Tibial nerve (tissue), 4 donors: ENCODE results near the gene LYZ. TPM values are rescaled to one million over a fixed set of nuclear protein-coding genes. Genes with fewer than 3 reads are reported as not detected.

Source experiments
- DNase-seq, 2 donors: peaks; one replicate each; pipeline ENCODE4 v3.0.0-alpha.2; 2019; ENCODE audit warnings: low spot score in 2 of 2
- H3K27ac ChIP-seq, 4 donors: fragments of 200-600 bp; sonication (generic) in 3 of 4; one replicate each; pipeline ENCODE4 v1.5.1; 2017 to 2019; ENCODE audit warnings: mild to moderate bottlenecking in 1 of 4
- H3K27me3 ChIP-seq, 2 donors: fragments of 200-600 bp; sonication (generic) in 1 of 2; one replicate each; pipeline versions ENCODE4 v1.5.1 to v1.6.0; 2017 to 2019
- H3K36me3 ChIP-seq, 3 donors: fragments of 200-600 bp; sonication (generic); one replicate each; pipeline ENCODE4 v1.5.1; 2018 to 2019
- H3K4me1 ChIP-seq, 4 donors: fragments of 200-600 bp; sonication (generic) in 3 of 4; one replicate each; pipeline ENCODE4 v1.5.1; 2017 to 2019
- H3K4me3 ChIP-seq, 4 donors: fragments of 200-600 bp; sonication (generic) in 3 of 4; one replicate each; pipeline ENCODE4 v1.5.1; 2017 to 2019; ENCODE audit warnings: mild to moderate bottlenecking in 1 of 4, moderate library complexity in 1 of 4
- H3K9me3 ChIP-seq, 4 donors: fragments of 200-600 bp; sonication (generic) in 3 of 4; one replicate each; pipeline ENCODE4 v1.5.1; 2017 to 2019
- EP300 ChIP-seq, 2 donors: sonication (generic); formaldehyde crosslinking; IDR thresholded peaks; one replicate each; pipeline ENCODE4 v1.6.1; 2017; ENCODE audit warnings: antibody characterized with exemption in 2 of 2, mild to moderate bottlenecking in 1 of 2
- POLR2A ChIP-seq, 2 donors: fragments of 450-650 bp; IDR thresholded peaks; one replicate each; pipeline ENCODE4 v1.6.1; 2017; ENCODE audit warnings: antibody characterized with exemption in 2 of 2, mild to moderate bottlenecking in 2 of 2, moderate library complexity in 2 of 2
- WGBS, 2 donors: methylation state at CpG; one replicate each; pipeline ENCODE4 v1.1.5; 2018; 5-methylcytosine and 5-hydroxymethylcytosine counted together
- total RNA-seq, 4 donors: library from RNA; depleted of rRNA; stranded (reverse); fragments of >200 nt; gene quantifications; one replicate each; pipeline ENCODE4 v1.1.0, GENCODE V29; 2016
- TF ChIP-seq, protein P1 (sequence below), 5 experiments: fragments of 200-600 bp in 3 of 5; fragments of 450-650 bp in 2 of 5; sonication (generic) in 3 of 5; IDR thresholded peaks; one replicate each; pipeline ENCODE4 v1.5.1; 2016 to 2019; ENCODE audit warnings: antibody characterized with exemption in 5 of 5, mild to moderate bottlenecking in 3 of 5, moderate library complexity in 2 of 5

The LYZ gene
- total RNA-seq, 4 donors from 2014 or later = 9.6 to 58.1 (median 37.1) TPM

DNA sequence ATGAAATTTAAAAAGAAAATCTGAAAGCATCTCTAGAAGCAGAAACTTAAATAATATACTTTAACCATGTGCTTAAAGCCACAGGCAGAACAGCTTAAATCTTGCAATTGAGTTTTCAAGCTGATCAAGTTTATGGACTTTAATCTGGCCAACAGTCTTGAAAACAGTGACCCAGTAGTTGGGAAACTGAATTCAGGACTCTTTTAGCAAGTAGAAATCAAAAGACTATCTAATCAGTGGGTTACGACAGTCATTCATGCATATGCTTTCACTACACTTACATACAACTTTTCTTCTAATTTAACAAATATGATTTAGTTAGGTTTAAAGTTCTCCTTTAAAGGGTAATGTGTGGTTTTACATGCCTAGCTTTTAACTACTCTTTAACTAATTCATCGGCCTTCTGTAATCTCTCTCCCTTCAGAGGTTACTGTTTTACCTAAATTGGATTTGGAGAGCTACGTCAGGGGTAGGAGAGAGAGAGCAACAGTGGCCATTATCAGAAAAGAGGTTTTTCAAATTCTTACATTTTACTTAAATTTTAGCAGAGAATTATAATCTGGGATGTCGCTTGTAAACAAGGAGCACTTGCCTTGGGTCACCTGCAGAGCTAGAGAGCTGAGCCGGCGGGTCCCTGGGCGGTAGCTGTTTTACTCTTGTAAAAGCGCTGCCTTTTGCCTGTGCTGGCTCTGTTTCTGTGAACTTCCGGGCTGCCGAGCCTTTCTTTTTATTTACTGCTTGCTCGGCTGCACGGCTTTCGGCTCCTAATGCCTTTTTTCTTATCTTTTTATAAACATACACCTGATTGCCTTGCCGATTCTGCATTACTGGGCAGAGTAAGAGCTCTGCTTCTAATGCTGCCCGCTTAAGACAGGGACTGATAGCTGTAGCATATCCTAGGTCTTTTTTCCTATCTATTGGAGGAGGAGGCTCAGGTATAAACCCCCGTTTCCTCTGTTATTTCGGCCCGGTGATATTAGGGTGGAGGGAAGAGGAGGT is 17.4 kb upstream of the LYZ start:
- peak overlapping the region in 2 of 4 donors; percentile 15 to 69 for H3K27ac ChIP-seq
- peak overlapping the region; percentile 25 to 47 (median 40) for H3K4me3 ChIP-seq
- WGBS, 2 donors = 8 to 11% methylated on average over 18 of the region's 18 CpGs
- H3K9me3 ChIP-seq = no peaks in the 10 kb centered on the region
- peaks cover 0 to 20% (median 0%) of the 10 kb centered on the region in 4 donors for H3K4me1 ChIP-seq
- no peaks in the 10 kb centered on the region for H3K36me3 ChIP-seq
- no peaks in the 10 kb centered on the region for H3K27me3 ChIP-seq
- peak in 1 of 2 donors; percentile 16 for DNase-seq
- TF ChIP-seq, protein P1, sequence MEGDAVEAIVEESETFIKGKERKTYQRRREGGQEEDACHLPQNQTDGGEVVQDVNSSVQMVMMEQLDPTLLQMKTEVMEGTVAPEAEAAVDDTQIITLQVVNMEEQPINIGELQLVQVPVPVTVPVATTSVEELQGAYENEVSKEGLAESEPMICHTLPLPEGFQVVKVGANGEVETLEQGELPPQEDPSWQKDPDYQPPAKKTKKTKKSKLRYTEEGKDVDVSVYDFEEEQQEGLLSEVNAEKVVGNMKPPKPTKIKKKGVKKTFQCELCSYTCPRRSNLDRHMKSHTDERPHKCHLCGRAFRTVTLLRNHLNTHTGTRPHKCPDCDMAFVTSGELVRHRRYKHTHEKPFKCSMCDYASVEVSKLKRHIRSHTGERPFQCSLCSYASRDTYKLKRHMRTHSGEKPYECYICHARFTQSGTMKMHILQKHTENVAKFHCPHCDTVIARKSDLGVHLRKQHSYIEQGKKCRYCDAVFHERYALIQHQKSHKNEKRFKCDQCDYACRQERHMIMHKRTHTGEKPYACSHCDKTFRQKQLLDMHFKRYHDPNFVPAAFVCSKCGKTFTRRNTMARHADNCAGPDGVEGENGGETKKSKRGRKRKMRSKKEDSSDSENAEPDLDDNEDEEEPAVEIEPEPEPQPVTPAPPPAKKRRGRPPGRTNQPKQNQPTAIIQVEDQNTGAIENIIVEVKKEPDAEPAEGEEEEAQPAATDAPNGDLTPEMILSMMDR (IDR thresholded peaks at IDR 0.05) = no peak
- TF ChIP-seq EP300 (IDR thresholded peaks at IDR 0.05) (no peak), POLR2A (IDR thresholded peaks at IDR 0.05) (no peak)

DNA sequence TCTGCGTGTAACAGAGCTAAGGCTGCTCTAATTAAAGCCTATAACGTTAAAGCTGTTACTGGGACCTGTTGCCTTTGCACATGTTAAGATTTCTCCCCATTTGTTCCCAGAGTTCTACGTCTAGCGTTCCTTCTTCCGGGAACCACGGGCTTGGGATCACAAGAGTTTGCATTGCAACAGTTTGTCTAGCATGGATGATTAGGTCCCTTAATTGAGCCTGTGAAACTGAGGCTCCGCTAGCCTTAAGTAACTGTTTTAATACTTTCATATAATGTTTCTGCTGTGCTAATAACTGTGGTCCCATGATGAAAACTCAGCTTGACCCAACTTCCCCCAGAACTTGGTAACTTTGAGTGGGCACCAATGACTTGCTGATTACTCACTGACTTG is 16.7 kb upstream of the LYZ start:
- WGBS, 2 donors = 9 to 22% methylated on average over 7 of the region's 7 CpGs
- H3K36me3 ChIP-seq = no peaks in the 10 kb centered on the region
- peaks cover 0 to 20% (median 0%) of the 10 kb centered on the region in 4 donors for H3K4me1 ChIP-seq
- no peak for TF ChIP-seq EP300 (IDR thresholded peaks at IDR 0.05)
- TF ChIP-seq, protein P1 (IDR thresholded peaks at IDR 0.05) = no peak
- TF ChIP-seq POLR2A (IDR thresholded peaks at IDR 0.05) = no peak
- H3K27ac ChIP-seq = peak overlapping the region in 1 of 4 donors; percentile 69
- H3K9me3 ChIP-seq = no peaks in the 10 kb centered on the region
- DNase-seq = no peak
- H3K4me3 ChIP-seq = peak overlapping the region; percentile 25 to 47 (median 40)
- H3K27me3 ChIP-seq = no peaks in the 10 kb centered on the region

DNA sequence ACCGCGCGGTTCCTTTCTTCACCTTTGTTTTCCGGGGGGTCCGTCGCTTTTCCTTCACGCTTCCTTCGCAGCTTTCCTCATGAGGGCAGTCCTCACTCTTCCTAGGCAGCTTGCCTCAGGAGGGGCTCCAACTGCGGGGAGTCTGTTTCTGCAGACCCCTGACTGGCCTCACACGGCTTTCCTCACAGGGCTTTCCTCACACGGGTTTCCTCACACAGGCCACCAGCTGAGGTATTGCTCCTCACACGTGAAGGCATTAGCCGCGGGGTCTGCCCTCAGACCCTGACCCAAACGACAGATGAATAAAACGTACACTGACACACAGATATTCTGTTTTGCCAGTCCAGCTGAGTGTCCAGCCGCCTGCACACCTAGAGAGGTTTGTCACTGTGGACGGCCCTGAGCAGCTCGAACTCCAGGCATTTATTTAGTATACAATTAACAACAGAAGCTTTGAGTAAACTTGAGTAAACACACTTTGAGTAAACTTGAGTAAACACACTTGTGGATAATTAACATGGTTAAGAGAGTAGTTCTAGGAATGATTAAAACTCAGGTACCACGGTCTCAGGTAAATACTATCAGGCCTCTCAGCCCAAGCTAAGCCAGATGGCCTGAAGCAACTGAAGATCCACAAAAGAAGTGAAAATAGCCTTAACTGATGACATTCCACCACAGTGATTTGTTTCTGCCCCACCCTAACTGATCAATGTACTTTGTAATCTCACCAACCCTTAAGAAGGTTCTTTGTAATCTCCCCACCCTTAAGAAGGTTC is 16.1 kb upstream of the LYZ start:
- TF ChIP-seq, protein P1 (IDR thresholded peaks at IDR 0.05) = no peak
- TF ChIP-seq POLR2A (IDR thresholded peaks at IDR 0.05) (no peak), EP300 (IDR thresholded peaks at IDR 0.05) (no peak)
- Histone ChIP-seq H3K4me3 (peak overlapping the region in 2 of 4 donors; percentile 41 to 47), H3K27ac (peak overlapping the region in 1 of 4 donors; percentile 69), H3K4me1 (peaks cover 0 to 20% (median 0%) of the 10 kb centered on the region in 4 donors), H3K9me3 (no peaks in the 10 kb centered on the region), H3K27me3 (no peaks in the 10 kb centered on the region), H3K36me3 (no peaks in the 10 kb centered on the region)
- DNase-seq = no peak
- WGBS, 2 donors = 48 to 57% methylated on average over 20 of the region's 20 CpGs

DNA sequence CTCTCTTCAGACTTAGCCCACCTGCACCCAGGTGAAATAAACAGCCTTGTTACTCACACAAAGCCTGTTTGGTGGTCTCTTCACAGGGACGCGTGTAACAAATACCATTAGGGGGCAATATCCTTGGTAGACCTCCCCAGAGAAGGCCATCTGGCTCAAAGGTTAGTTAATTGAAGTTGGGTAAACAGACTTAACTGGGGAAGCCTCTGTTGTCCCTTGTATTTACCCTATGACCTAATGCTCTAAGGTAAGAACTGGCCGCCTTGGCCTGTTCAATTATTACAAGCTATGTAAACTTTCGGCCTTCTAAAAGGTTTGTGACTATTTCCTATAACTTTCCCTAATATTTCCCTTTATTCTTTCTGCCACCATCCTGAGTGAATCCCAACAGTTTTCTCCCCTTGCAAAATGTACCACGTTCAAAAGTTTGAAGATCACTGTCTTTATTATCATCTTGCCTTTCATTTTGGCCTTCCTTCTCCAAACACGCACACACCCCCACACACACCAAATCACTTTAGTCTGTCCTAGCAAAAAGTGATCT is 15.3 kb upstream of the LYZ start:
- Histone ChIP-seq H3K27ac (no peak overlapping the region), H3K4me1 (peaks cover 0 to 21% (median 0%) of the 10 kb centered on the region in 4 donors), H3K4me3 (no peak overlapping the region), H3K9me3 (no peaks in the 10 kb centered on the region), H3K27me3 (no peaks in the 10 kb centered on the region), H3K36me3 (no peaks in the 10 kb centered on the region)
- TF ChIP-seq, protein P1 (IDR thresholded peaks at IDR 0.05) = no peak
- no peak for TF ChIP-seq EP300 (IDR thresholded peaks at IDR 0.05)
- TF ChIP-seq POLR2A (IDR thresholded peaks at IDR 0.05) = no peak
- 88 to 93% methylated on average over 6 of the region's 6 CpGs for WGBS, 2 donors
- no peak for DNase-seq
